Uterus (tissue), 4 donors: ENCODE measurements around the gene FGF14. TPM values are rescaled to one million over a fixed set of nuclear protein-coding genes. Genes with fewer than 3 reads are reported as not detected.

Experiments
- DNase-seq, 2 donors: peaks; one replicate each; pipeline ENCODE4 v3.0.0-alpha.2; 2019 to 2020
- H3K27ac ChIP-seq, 2 donors: fragments of 200-600 bp; sonication (generic); 1 replicate in 1 of 2; 2 replicates in 1 of 2; pipeline ENCODE4 v1.5.1; 2016 to 2018
- H3K27me3 ChIP-seq, 2 donors: fragments of 200-600 bp; sonication (generic); one replicate each; pipeline ENCODE4 v1.5.1; 2018 to 2019; ENCODE audit warnings: control low read depth in 1 of 2
- H3K36me3 ChIP-seq, 2 donors: fragments of 200-600 bp; sonication (generic); one replicate each; pipeline ENCODE4 v1.5.1; 2019; ENCODE audit warnings: control low read depth in 1 of 2
- H3K4me1 ChIP-seq, 2 donors: fragments of 200-600 bp; sonication (generic); one replicate each; pipeline ENCODE4 v1.5.1; 2018 to 2019; ENCODE audit warnings: control low read depth in 1 of 2
- H3K4me3 ChIP-seq, 2 donors: fragments of 200-600 bp; sonication (generic); 1 replicate in 1 of 2; 2 replicates in 1 of 2; pipeline ENCODE4 v1.5.1; 2018 to 2019; ENCODE audit warnings: mild to moderate bottlenecking in 1 of 2
- H3K9me3 ChIP-seq, 2 donors: fragments of 200-600 bp; sonication (generic); one replicate each; pipeline ENCODE4 v1.5.1; 2019; ENCODE audit warnings: control low read depth in 1 of 2
- CTCF ChIP-seq, 4 experiments: fragments of 200-600 bp in 2 of 4; fragments of 450-650 bp in 2 of 4; sonication (generic) in 2 of 4; IDR thresholded peaks; one replicate each; pipeline ENCODE4 v1.5.1; 2016 to 2019; ENCODE audit warnings: antibody characterized with exemption in 4 of 4, mild to moderate bottlenecking in 2 of 4, moderate library complexity in 1 of 4
- POLR2A ChIP-seq, 2 donors: fragments of 450-650 bp; IDR thresholded peaks; one replicate each; pipeline ENCODE4 v1.6.1; 2016; ENCODE audit warnings: antibody characterized with exemption in 2 of 2, mild to moderate bottlenecking in 1 of 2, moderate library complexity in 1 of 2
- intact Hi-C: fragments of 100-400 bp; cut with DNase I; formaldehyde crosslinking; loops from one replicate; pipeline ENCODE4 v1.15.1; 2023; ENCODE audit warnings: low total_unique reads
- total RNA-seq, 4 donors: library from RNA; depleted of rRNA in 3 of 4; stranded (reverse); fragments of >200 nt in 3 of 4; gene quantifications; one replicate each; pipeline versions ENCODE4 v1.1.0 to v1.2.4, GENCODE V29; 2014 to 2023
- donor health status: DM: yes; HTN: yes; CAD: no.

FGF14 gene
- total RNA-seq, 4 donors from 2014 or later: under 0.01 to 0.98 (median 0.62) TPM; not detected in 1

- H3K9me3 ChIP-seq: no peaks in the 10 kb centered on the region
- no peak for TF ChIP-seq POLR2A (IDR thresholded peaks at IDR 0.05)
- no peak for TF ChIP-seq CTCF (IDR thresholded peaks at IDR 0.05)
Observed at GRCh38 chr13:102295316-102296048, 106.4 kb downstream of the FGF14 start.

DNA sequence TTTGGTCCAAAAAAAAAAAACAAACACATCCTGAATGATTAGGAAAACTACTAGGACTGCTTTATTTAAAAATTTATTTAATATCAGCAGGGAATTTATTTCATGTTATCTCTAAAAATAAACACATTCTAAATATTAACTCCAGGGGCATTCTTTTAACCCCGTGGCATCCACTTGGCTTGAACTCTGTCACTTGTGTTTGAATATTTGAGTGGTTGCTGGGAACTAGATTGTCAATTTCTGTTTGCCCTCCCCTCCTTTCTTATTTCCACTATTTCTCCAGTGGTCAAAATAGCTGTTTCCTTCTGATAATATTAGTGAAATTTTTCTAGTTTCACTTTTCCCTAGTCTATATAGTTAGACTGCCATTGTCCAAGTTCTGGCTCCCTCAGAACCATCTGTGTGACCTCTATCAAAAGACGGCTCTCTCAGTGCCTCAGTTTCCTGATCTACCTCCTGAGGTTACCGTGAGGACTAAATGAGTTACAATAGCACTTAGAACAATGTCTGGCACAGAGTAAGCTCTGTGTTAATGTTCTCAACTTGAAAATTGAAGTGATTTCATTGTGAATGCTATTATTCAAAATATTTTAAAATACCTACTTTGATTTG lies 107.3 kb downstream of the FGF14 start:
- intact Hi-C loops: no loop called here
- peak overlapping the region; percentile 28 to 48 for H3K27ac ChIP-seq

More at GRCh38 chr13:102295316-102296048, 106.4 kb downstream of the FGF14 start:
- H3K27me3 ChIP-seq: no peaks in the 10 kb centered on the region
- intact Hi-C loops: no loop called here
- H3K27ac ChIP-seq: no peak overlapping the region
- H3K4me1 ChIP-seq: no peaks in the 10 kb centered on the region
- H3K4me3 ChIP-seq: no peak overlapping the region
- H3K36me3 ChIP-seq: no peaks in the 10 kb centered on the region
- DNase-seq: peak in 1 of 2 donors; percentile 26

GRCh38 chr13:102293723-102294122 lies 108.1 kb downstream of the FGF14 start:
- Histone ChIP-seq H3K4me1 (no peaks in the 10 kb centered on the region), H3K27ac (no peak overlapping the region), H3K27me3 (no peaks in the 10 kb centered on the region), H3K4me3 (no peak overlapping the region), H3K9me3 (no peaks in the 10 kb centered on the region), H3K36me3 (no peaks in the 10 kb centered on the region)
- no peak for TF ChIP-seq POLR2A (IDR thresholded peaks at IDR 0.05)
- TF ChIP-seq CTCF (IDR thresholded peaks at IDR 0.05): no peak
- DNase-seq: no peak
- intact Hi-C loops: no loop called here

More for the DNA sequence above, 107.3 kb downstream of the FGF14 start:
- no peaks in the 10 kb centered on the region for H3K36me3 ChIP-seq
- TF ChIP-seq POLR2A (IDR thresholded peaks at IDR 0.05): no peak
- TF ChIP-seq CTCF (IDR thresholded peaks at IDR 0.05): no peak
- no peaks in the 10 kb centered on the region for H3K27me3 ChIP-seq
- no peak overlapping the region for H3K4me3 ChIP-seq
- H3K9me3 ChIP-seq: no peaks in the 10 kb centered on the region
- no peak for DNase-seq
- H3K4me1 ChIP-seq: no peaks in the 10 kb centered on the region

- H3K9me3 ChIP-seq: no peaks in the 10 kb centered on the region
- intact Hi-C loops: no loop called here
- H3K4me3 ChIP-seq: no peak overlapping the region
- no peaks in the 10 kb centered on the region for H3K27me3 ChIP-seq
- no peak for DNase-seq
- H3K4me1 ChIP-seq: no peaks in the 10 kb centered on the region
- no peaks in the 10 kb centered on the region for H3K36me3 ChIP-seq
- no peak for TF ChIP-seq CTCF (IDR thresholded peaks at IDR 0.05)
- no peak for TF ChIP-seq POLR2A (IDR thresholded peaks at IDR 0.05)
- H3K27ac ChIP-seq: no peak overlapping the region
Observed at GRCh38 chr13:102291587-102292218, 110.1 kb downstream of the FGF14 start.

DNA sequence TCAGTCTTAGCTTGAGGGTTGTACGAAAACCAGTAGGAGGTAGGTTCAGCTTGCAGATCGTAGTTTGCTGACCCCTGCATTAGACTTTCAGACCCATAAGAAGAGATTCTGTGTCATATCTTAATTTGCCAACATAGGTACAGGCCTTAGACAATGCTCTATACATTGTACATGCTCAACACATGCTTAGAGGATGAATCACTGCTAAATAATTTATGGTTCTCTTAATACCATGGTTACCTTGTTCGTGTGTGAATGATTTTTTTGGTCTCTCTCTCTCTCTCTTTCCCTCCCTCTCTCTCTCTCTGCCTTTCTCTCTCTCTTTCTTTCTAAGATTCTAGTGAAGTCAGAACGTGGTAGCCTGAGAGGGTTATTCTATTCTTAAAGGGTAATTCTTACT lies 112.2 kb downstream of the FGF14 start:
- Histone ChIP-seq H3K36me3 (no peaks in the 10 kb centered on the region), H3K27me3 (no peaks in the 10 kb centered on the region), H3K4me3 (no peak overlapping the region), H3K9me3 (no peaks in the 10 kb centered on the region), H3K27ac (no peak overlapping the region), H3K4me1 (no peaks in the 10 kb centered on the region)
- TF ChIP-seq POLR2A (IDR thresholded peaks at IDR 0.05): no peak
- TF ChIP-seq CTCF (IDR thresholded peaks at IDR 0.05): no peak
- DNase-seq: no peak
- intact Hi-C loops: no loop called here
